Measurements from ENCODE around the gene CGB2.
A peak's percentile ranks its signal among the peaks of the same experiment; 100 is the strongest.

Gene CGB2

GRCh38 chr19:49070416-49070815 lies 38.7 kb downstream of the CGB2 start:
- no peak for DNase-seq

- DNase-seq, result no peak
Observed at GRCh38 chr19:49071860-49072547, 40.3 kb downstream of the CGB2 start.

- DNase-seq, result no peak
Observed at GRCh38 chr19:49073514-49074378, 42.1 kb downstream of the CGB2 start.

- peak; percentile 61 for DNase-seq
Observed at GRCh38 chr19:49074869-49075268, 43.2 kb downstream of the CGB2 start.

DNA sequence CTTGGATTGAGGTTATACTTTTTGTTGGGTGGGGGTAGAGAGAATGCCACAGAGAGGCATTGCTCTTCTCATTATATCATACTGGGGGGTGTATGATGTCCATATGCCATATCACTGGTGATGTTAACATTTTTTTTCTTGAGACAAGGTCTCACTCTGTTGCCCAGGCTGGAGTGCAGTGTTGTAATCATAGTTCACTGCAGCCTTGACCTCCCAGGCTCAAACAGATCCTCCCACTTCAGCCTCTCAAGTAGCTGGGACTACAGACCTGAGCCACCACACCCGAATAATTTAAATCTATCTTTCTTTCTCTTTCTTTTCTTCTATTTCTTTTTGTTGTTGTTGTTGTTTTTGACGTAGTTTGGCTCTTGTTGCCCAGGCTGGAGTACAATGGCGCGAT lies 48.7 kb downstream of the CGB2 start:
- DNase-seq, result no peak

DNA sequence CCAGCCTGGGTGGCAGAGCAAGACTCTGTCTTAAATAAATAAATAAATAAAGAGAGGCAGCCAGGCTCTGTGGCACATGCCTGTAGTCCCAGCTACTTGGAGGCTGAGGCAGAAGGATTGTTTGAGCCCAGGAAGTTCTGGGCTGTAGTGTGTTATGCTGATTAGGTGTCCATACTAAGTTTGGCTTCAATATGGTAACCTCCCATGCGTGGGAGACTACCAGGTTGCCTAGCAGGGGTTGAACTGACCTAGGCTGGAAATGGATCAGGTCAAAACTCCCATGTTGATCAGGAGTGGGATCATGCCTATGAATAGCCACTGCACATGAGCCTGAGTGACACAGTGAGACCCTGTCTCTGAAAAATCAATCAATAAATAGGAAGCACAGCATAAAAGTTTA lies 49.6 kb downstream of the CGB2 start:
- DNase-seq, result no peak

Data from NCI-H2029 (cell line).